GM10248 (cell line): ENCODE data around the gene ESR1.

Source experiments
- CTCF ChIA-PET: fragments of 300-600 bp; sonication (Branson Sonifier 250); formaldehyde crosslinking; extraction: SDS; loops from one replicate; lab custom pipeline; 2021; ENCODE audit warnings: antibody characterized with exemption; lab: Yijun Ruan, JAX
- POLR2A ChIA-PET: fragments of 350-650 bp; sonication (Branson Sonifier 250); formaldehyde crosslinking; extraction: SDS; loops from one replicate; lab custom pipeline; 2020; ENCODE audit warnings: antibody characterized with exemption; lab: Yijun Ruan, JAX
- DNase-seq: peaks from one replicate; pipeline ENCODE4 v3.0.0; 2012; ENCODE audit errors: extremely low spot score
- TF ChIP-seq, protein P1 (sequence below): IDR thresholded peaks from 2 replicates; pipeline ENCODE4 v1.5.1; 2012; ENCODE audit warnings: mild to moderate bottlenecking, low read depth; ENCODE audit errors: extremely low read depth, missing control alignments, control extremely low read depth

The ESR1 gene

DNA sequence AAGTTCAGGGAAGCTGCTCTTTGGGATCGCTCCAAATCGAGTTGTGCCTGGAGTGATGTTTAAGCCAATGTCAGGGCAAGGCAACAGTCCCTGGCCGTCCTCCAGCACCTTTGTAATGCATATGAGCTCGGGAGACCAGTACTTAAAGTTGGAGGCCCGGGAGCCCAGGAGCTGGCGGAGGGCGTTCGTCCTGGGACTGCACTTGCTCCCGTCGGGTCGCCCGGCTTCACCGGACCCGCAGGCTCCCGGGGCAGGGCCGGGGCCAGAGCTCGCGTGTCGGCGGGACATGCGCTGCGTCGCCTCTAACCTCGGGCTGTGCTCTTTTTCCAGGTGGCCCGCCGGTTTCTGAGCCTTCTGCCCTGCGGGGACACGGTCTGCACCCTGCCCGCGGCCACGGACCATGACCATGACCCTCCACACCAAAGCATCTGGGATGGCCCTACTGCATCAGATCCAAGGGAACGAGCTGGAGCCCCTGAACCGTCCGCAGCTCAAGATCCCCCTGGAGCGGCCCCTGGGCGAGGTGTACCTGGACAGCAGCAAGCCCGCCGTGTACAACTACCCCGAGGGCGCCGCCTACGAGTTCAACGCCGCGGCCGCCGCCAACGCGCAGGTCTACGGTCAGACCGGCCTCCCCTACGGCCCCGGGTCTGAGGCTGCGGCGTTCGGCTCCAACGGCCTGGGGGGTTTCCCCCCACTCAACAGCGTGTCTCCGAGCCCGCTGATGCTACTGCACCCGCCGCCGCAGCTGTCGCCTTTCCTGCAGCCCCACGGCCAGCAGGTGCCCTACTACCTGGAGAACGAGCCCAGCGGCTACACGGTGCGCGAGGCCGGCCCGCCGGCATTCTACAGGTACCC, at the start of gene ESR1:
Gene ESR1 (plus strand): TSS at position 170 of the 858 bp plus-strand sequence. CDS start 231 bp downstream, at position 401.
- ChIA-PET POLR2A (no interaction called here), CTCF (interaction anchor here (2.0 kb wide), 1 partner anchor 10 kb away, joined by 5 read pairs; no protein-coding TSS in a partner anchor)
- DNase-seq: no peak
- TF ChIP-seq, protein P1, sequence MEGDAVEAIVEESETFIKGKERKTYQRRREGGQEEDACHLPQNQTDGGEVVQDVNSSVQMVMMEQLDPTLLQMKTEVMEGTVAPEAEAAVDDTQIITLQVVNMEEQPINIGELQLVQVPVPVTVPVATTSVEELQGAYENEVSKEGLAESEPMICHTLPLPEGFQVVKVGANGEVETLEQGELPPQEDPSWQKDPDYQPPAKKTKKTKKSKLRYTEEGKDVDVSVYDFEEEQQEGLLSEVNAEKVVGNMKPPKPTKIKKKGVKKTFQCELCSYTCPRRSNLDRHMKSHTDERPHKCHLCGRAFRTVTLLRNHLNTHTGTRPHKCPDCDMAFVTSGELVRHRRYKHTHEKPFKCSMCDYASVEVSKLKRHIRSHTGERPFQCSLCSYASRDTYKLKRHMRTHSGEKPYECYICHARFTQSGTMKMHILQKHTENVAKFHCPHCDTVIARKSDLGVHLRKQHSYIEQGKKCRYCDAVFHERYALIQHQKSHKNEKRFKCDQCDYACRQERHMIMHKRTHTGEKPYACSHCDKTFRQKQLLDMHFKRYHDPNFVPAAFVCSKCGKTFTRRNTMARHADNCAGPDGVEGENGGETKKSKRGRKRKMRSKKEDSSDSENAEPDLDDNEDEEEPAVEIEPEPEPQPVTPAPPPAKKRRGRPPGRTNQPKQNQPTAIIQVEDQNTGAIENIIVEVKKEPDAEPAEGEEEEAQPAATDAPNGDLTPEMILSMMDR: no peak

DNA sequence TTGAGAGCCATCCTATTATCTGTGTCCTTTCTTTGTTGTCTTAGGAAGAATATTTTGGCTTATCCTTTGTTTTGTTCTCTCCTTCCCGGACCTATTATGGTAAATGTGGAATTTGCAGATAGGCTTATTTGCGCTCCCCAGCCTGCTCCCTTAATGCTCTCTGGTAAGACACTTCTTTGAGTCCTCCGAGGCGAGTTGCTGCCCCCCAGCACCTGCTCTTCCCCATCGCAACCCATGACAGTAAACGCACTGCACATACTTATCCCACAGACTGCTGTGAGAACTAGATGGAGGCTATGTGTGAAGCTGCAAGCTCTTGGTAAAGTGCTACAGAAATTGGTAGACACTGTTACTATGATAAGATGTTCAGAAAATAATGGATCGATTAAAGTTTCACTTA, 47.0 kb upstream of the ESR1 start:
- TF ChIP-seq, protein P1: no peak
- POLR2A ChIA-PET: no interaction called here
- DNase-seq: no peak
- CTCF ChIA-PET: interaction anchor here (1.5 kb wide), 1 partner anchor 14 kb away, joined by 3 read pairs; no protein-coding TSS in a partner anchor

DNA sequence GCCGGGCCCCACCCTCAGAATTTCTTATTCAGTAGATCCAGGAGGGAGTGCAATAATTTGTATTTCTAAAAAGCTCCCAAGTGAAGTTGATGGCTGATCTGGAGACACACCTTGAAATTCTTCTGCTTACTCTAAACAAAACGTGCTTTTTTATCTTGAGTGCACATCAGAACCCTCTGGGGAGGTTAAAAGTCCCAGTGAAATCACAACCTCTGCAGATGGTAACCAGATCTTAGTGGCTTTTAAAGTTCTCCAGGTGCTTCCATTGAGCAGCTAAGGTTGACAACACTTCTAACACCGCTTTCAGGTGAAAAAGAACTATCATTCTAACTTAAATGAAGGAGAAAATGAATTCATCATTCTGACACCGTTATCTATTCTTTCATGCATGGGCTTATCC, 45.6 kb upstream of the ESR1 start:
- CTCF ChIA-PET: interaction anchor here (1.5 kb wide), 2 partner anchors 35 to 506 kb away, joined by 3 to 4 read pairs; no protein-coding TSS in a partner anchor
- POLR2A ChIA-PET: no interaction called here
- TF ChIP-seq, protein P1: no peak
- DNase-seq: no peak

DNA sequence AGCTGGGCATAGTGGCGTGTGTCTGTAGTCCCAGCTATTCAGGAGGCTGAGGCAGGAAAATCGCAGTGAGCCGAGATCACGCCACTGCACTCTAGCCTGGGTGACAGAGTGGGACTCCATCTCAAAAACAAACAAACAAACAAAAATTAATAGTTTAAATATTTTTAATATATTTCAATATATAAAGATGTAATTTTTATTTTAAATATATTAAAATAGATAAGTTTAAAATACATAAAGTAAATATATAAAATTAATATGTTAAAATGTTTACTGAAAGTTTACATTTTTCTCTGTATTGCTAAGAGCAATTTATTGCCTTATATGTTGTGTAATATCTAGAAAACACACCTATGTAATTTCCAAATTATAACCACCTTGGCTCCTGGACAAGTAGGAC, 44.7 kb upstream of the ESR1 start:
- CTCF ChIA-PET: interaction anchor here (1.5 kb wide), 2 partner anchors 34 to 505 kb away, joined by 3 to 4 read pairs; no protein-coding TSS in a partner anchor
- no peak for DNase-seq
- POLR2A ChIA-PET: no interaction called here
- TF ChIP-seq, protein P1: no peak

DNA sequence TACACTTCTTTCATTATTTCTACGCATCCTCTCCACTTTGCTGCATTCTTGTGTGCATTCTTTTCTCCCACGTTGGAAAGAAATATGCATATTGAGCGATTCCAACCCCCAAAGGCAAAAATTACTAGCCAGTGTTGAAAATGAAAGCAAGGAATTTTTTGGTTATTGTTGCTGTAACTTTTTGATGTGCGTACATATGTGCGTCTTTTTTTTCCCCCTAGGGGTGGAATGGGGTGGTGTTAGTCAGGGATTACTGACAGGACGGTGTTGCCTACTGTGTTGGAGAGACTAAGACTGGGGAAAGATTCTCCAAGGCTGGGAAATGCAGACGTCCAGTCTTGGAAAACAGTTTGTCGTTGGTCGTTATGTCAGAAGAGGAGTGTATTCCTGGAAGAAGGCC, 44.2 kb upstream of the ESR1 start:
- TF ChIP-seq, protein P1: no peak
- no peak for DNase-seq
- ChIA-PET POLR2A (no interaction called here), CTCF (interaction anchor here (1.5 kb wide), 1 partner anchor 34 kb away, joined by 3 read pairs; no protein-coding TSS in a partner anchor)

DNA sequence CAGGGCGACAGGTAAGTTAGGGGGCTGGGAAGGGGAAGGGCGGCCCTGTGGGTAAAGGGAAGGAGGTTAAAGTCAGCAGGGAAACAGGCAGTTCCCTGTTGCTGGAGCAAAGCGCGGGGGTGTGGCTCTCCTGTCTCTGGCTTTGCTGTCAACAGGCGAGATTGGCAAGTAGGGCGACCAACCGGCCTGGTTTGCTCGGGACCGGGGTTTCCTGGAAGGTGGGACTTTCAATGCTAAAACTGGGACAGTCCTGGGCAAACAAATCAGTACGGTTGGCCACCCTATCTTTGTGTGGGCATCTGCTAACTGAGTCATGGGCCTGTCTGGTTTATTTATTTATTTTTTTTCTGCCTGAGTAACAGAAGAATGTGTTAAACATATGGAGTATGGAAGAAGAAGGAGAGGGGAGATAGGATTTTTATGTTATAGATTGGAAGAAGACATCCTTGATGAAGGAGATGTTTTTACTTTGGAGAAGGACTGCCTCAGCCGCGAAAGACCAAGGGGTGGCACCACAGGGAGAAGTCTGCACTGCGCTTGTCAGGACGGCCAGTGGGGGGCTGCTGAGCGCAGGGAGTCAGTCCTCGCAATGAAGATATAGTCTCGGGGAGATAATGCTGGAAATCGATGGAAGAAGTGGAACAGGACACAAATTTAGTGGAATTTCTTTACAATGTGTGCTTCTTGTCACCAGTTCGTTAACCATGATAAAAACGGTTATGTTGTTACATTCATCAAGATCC, 43.4 kb upstream of the ESR1 start:
- ChIA-PET POLR2A (no interaction called here), CTCF (interaction anchor here (1.0 to 2.2 kb wide), 10 partner anchors 8 to 505 kb away, joined by 3 to 12 read pairs (median 4); no protein-coding TSS in a partner anchor)
- TF ChIP-seq, protein P1: peak; percentile 59
- peak; percentile 46 for DNase-seq
